ENCODE measurements around the gene FREM2.

GRCh38 chr13:38804061-38804460, 117.2 kb downstream of the FREM2 start:
- TF ChIP-seq ZBTB21 (tag by site-specific recombination; IDR thresholded peaks at IDR 0.05) (no peak), CTCF (tag by site-specific recombination; IDR thresholded peaks at IDR 0.05) (no peak), YY1 (tag by site-specific recombination; IDR thresholded peaks at IDR 0.05) (no peak), ZNF561 (tag by site-specific recombination; IDR thresholded peaks at IDR 0.05; ENCODE audit: borderline replicate concordance) (no peak), ZNF449 (tag by site-specific recombination; IDR thresholded peaks at IDR 0.05) (no peak), RBAK (tag by site-specific recombination; IDR thresholded peaks at IDR 0.05) (no peak), ZNF624 (tag by site-specific recombination; IDR thresholded peaks at IDR 0.05) (no peak), HOXA7 (CRISPR knock-in tag; IDR thresholded peaks at IDR 0.05; ENCODE audit: borderline replicate concordance) (no peak), ZNF544 (tag by site-specific recombination; IDR thresholded peaks at IDR 0.05) (no peak), ZNF792 (tag by site-specific recombination; IDR thresholded peaks at IDR 0.05) (no peak), PRDM1 (tag by site-specific recombination; IDR thresholded peaks at IDR 0.05) (no peak), ZNF530 (tag by site-specific recombination; IDR thresholded peaks at IDR 0.05; ENCODE audit: low read depth) (no peak), SP2 (tag by site-specific recombination; IDR thresholded peaks at IDR 0.05) (no peak)
